Measurements from ENCODE around the gene VAC14.

The VAC14 gene

GRCh38 chr16:70642633-70643032, 158.3 kb downstream of the VAC14 start:
- no peak for TF ChIP-seq CTCF (IDR thresholded peaks at IDR 0.05; ENCODE audit: insufficient read depth, low read length, poor library complexity, severe bottlenecking)
- H3K4me3 ChIP-seq (replicated peaks; ENCODE audit: low read depth, low read length) = no peak overlapping the region

GRCh38 chr16:70638814-70639792, 161.9 kb downstream of the VAC14 start:
- Histone ChIP-seq H3K36me3 (ENCODE audit: control insufficient read depth, insufficient read depth, low read length) (no peaks in the 10 kb centered on the region), H3K27me3 (replicated peaks; ENCODE audit: control insufficient read depth, insufficient read depth, low read length) (no peaks in the 10 kb centered on the region), H3K4me3 (replicated peaks; ENCODE audit: low read depth, low read length) (no peak overlapping the region)
- TF ChIP-seq CTCF (IDR thresholded peaks at IDR 0.05; ENCODE audit: insufficient read depth, low read length, poor library complexity, severe bottlenecking) = no peak
- DNase-seq (ENCODE audit: extremely low read depth, insufficient read length) = no peak

More at GRCh38 chr16:70642633-70643032, 158.3 kb downstream of the VAC14 start:
- no peak for DNase-seq (ENCODE audit: extremely low read depth, insufficient read length)
- H3K36me3 ChIP-seq (ENCODE audit: control insufficient read depth, insufficient read depth, low read length) = no peaks in the 10 kb centered on the region
- H3K27me3 ChIP-seq (replicated peaks; ENCODE audit: control insufficient read depth, insufficient read depth, low read length) = no peaks in the 10 kb centered on the region

Measured in GM06990 (cell line).